Measurements from ENCODE around the gene RARG.

GRCh38 chr12:53166837-53167236, 65.2 kb downstream of the RARG start:
- no peak for TF ChIP-seq EZH2 (IDR thresholded peaks at IDR 0.05; ENCODE audit: borderline replicate concordance, low read depth, low read length, poor library complexity, severe bottlenecking)
- TF ChIP-seq, protein P1, sequence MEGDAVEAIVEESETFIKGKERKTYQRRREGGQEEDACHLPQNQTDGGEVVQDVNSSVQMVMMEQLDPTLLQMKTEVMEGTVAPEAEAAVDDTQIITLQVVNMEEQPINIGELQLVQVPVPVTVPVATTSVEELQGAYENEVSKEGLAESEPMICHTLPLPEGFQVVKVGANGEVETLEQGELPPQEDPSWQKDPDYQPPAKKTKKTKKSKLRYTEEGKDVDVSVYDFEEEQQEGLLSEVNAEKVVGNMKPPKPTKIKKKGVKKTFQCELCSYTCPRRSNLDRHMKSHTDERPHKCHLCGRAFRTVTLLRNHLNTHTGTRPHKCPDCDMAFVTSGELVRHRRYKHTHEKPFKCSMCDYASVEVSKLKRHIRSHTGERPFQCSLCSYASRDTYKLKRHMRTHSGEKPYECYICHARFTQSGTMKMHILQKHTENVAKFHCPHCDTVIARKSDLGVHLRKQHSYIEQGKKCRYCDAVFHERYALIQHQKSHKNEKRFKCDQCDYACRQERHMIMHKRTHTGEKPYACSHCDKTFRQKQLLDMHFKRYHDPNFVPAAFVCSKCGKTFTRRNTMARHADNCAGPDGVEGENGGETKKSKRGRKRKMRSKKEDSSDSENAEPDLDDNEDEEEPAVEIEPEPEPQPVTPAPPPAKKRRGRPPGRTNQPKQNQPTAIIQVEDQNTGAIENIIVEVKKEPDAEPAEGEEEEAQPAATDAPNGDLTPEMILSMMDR (conservative IDR thresholded peaks at IDR 0.05; ENCODE audit: low read depth, low read length) = no peak
